NB4 (cell line): Measurements from ENCODE around the gene CA10.

Experiments
- DNase-seq: peaks from one replicate; pipeline ENCODE4 v3.0.0; 2010; ENCODE audit warnings: low read depth
- H3K4me3 ChIP-seq: one replicate; pipeline ENCODE4 v1.5.1; 2011; ENCODE audit warnings: mild to moderate bottlenecking, low read depth, low read length, moderate library complexity
- MYC ChIP-seq: IDR thresholded peaks from 2 replicates; pipeline ENCODE4 v1.6.1; 2011; ENCODE audit warnings: low read depth, low read length
- POLR2A ChIP-seq: IDR thresholded peaks from 2 replicates; pipeline ENCODE4 v1.6.1; 2011; ENCODE audit warnings: mild to moderate bottlenecking; ENCODE audit not compliant: insufficient read length; ENCODE audit errors: extremely low read depth
- TF ChIP-seq, protein P1 (sequence below): IDR thresholded peaks from 2 replicates; pipeline ENCODE4 v1.6.1; 2011; ENCODE audit warnings: low read depth, low read length
- TF ChIP-seq, protein P2 (sequence below): IDR thresholded peaks from one replicate; pipeline ENCODE4 v1.5.1; 2012; ENCODE audit warnings: low read depth, low read length

Gene CA10

DNA sequence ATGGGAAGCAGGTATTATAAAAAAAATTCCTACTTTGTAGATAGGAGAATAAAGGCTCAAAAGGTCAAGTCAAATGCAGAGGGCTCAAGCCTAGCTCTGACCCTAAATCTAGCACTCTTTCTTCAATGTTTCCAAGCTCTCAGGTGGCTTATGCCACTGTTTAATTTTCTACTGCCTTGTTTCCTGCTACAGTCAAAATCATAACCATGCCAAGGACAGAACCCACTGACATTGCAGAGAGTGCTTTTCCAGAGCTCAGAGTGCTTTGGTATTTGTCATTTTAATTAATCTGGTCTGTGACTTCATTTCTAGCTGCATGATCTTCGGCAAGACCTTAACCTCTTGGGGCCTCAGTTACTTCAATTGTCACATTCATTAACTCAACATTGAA lies 344.7 kb downstream of the CA10 start:
- no peak for DNase-seq
- TF ChIP-seq, protein P1, sequence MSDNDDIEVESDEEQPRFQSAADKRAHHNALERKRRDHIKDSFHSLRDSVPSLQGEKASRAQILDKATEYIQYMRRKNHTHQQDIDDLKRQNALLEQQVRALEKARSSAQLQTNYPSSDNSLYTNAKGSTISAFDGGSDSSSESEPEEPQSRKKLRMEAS = no peak
- TF ChIP-seq MYC = no peak
- TF ChIP-seq, protein P2, sequence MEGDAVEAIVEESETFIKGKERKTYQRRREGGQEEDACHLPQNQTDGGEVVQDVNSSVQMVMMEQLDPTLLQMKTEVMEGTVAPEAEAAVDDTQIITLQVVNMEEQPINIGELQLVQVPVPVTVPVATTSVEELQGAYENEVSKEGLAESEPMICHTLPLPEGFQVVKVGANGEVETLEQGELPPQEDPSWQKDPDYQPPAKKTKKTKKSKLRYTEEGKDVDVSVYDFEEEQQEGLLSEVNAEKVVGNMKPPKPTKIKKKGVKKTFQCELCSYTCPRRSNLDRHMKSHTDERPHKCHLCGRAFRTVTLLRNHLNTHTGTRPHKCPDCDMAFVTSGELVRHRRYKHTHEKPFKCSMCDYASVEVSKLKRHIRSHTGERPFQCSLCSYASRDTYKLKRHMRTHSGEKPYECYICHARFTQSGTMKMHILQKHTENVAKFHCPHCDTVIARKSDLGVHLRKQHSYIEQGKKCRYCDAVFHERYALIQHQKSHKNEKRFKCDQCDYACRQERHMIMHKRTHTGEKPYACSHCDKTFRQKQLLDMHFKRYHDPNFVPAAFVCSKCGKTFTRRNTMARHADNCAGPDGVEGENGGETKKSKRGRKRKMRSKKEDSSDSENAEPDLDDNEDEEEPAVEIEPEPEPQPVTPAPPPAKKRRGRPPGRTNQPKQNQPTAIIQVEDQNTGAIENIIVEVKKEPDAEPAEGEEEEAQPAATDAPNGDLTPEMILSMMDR = no peak
- no peak for TF ChIP-seq POLR2A
- no peak overlapping the region for H3K4me3 ChIP-seq

DNA sequence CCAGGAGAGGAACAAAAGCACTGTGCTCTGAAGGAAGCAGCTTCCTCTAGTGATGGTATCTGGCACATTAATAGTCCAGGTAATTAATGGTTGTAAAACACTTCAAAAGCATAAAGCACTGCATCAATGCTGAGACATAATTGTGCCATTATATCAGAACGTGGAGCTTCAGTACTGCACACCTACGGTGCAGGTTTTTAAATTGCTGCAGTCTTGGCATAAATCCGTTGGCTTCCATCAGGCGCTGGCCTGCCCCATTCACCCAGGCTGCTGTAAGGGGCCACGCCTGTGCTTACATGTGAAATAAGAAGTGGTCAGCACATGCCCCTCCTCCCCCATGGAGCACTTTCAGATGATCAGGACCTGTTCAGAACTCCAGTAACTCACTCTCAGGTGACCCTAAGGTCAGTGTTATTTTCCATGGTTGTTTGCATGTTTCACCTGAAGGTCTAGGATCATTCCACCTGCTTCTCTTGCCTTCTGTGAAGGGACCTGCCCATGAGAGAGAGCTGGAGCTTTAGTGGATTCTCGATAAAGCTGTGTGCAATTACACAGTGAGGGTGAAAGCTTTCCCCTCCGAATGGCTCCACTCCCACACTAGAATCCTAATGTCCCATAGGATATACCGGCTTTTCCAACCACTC lies 345.3 kb downstream of the CA10 start:
- DNase-seq = no peak
- TF ChIP-seq, protein P2 = no peak
- no peak for TF ChIP-seq POLR2A
- TF ChIP-seq, protein P1 = no peak
- no peak for TF ChIP-seq MYC
- H3K4me3 ChIP-seq = no peak overlapping the region

DNA sequence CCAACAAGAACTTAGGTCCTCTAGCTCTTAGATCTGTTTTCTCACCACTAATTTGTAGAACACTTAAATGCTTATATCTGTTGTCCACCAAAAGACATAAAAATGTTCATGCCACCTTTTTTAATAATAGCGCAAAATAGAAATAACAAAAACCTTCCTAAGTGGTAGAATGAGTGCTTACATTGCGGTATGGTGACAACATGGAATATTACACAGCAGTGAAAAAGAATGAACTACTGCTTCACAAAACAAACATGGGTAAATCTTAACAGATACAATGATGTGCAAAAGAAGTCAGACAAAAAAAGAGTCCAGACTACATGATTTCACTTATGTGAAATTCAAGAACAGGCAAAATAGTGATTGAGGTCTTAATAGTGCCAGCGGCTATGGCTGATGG lies 351.1 kb downstream of the CA10 start:
- no peak for DNase-seq
- TF ChIP-seq MYC (no peak), POLR2A (no peak)
- TF ChIP-seq, protein P2 = no peak
- TF ChIP-seq, protein P1 = no peak
- no peak overlapping the region for H3K4me3 ChIP-seq

DNA sequence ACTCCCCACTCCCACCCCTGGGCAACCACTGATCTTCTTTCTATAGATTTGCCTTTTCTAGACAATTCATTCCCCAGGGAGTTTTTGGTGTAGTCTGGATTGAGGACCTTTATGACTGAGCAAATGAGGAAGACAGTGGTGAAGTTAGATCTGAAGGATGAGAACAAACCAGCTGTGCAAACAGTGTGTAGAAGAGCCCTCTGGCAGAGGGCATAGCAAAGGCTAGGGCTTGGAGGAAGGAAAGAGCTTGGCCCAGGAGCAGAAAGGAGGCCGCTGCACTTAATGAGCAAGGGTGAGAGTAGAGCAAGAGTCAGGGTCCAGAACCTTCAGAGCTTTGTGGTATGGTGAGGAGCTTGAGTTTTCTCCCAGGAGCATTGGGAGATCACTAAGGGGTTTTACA lies 352.7 kb downstream of the CA10 start:
- no peak for DNase-seq

DNA sequence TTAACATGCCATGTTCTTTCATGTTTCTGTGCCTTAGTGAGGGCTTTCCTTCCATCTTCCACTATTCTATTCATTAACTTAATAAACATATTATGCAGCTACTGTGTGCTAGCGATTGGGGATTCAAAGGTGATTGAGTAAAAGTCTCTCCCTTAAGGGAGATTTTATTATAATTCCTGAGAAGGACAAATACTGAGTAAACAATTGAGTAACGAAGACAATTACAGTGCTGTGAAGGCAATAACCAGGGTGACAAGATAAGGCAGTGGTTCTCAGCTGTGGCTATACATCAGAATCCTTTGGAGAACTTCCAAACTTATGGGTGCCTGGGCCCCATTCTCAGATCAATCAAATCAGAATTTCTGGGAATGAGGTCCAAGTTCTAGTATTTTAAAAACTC lies 353.3 kb downstream of the CA10 start:
- no peak overlapping the region for H3K4me3 ChIP-seq
- no peak for DNase-seq
- no peak for TF ChIP-seq MYC
- no peak for TF ChIP-seq POLR2A
- TF ChIP-seq, protein P1 = no peak
- TF ChIP-seq, protein P2 = no peak

More for the DNA sequence above, 352.7 kb downstream of the CA10 start:
- TF ChIP-seq, protein P2 = no peak
- TF ChIP-seq, protein P1 = no peak
- no peak for TF ChIP-seq MYC
- no peak for TF ChIP-seq POLR2A
- no peak overlapping the region for H3K4me3 ChIP-seq
